NCI-H1417 (cell line): Measurements from ENCODE around the gene VPS4B.
A peak's percentile ranks its signal among the peaks of the same experiment; 100 is the strongest.
"Not testable (repeated sequence)": the region's sequence is repeated elsewhere in the genome, so short reads cannot be mapped to it uniquely, and the experiment has no call there.

ENCODE experiments used
- DNase-seq, 3 experiments: peaks; one replicate each; lab custom pipeline; 2025; lab: John Stamatoyannopoulos, UW

Gene VPS4B

GRCh38 chr18:63367053-63367953 is 55.0 kb downstream of the VPS4B start, which contains the start of gene KDSR:
Gene KDSR (minus strand): TSS chr18:63367206. CDS start chr18:63367118, 88 bp downstream.
- DNase-seq: peak; percentile 97 to 100 (median 100)

DNA sequence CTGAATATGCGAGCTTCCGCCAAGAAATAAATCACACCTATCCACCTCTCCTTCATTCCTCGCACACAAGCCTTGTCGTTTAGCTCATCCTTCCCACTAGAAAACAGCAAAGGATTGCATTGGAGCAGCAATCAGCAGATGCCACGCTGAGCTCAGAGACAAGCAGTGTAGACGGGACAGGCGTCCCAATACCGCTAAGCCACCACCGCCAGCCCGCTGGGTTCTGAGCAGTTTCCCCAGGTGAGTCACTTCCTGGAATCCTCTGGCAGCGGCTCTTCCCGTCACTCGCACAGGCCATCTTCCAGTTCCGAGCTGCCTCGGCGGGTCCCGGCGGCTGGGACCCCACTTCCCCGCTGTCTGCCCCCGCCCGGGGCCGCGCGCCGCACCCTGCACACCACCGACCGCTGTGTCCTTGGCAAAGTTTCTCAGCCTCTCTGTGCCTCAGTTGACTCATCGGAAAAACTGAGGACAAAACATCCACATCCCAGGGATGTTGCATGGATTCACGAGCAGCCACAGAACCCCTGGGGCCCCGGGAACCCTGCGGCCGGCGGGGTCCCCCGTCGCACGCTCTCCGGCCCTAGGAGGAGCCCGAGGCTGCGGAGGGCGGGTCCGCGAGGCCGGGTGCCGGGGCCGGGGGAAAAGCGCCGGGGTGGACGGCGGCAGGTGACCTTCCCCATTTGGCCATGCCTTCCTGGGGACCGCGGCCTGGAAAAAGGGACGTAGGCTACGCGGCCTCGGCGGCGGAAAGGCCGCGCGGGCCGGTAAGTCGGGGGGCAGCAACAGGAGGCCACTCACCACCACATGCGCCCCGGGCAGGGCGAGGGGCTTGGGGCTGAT is 55.8 kb downstream of the VPS4B start:
- peak; percentile 2 to 78 (median 76) for DNase-seq

DNA sequence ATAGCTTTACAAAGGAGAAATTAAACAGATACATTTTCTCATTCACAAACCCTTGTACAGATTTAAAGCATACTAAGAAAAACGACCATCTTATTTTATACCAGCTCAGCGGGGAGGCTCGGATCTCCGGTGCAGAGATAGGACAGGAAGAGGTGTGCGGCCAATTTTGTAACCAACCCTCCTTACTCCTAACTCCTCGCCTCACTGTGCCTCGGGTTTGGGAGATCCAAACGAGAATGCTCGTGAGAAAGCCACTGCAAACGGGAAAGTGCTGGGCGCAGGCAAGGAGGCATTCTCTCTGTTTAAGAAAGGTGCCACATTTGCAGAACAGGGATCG is 56.4 kb downstream of the VPS4B start:
- DNase-seq: no peak

- no peak for DNase-seq
These were observed 58.3 kb downstream of the VPS4B start for GRCh38 chr18:63363951-63364350.

- DNase-seq: not testable (repeated sequence)
These were observed 58.9 kb downstream of the VPS4B start for GRCh38 chr18:63363420-63363819.

GRCh38 chr18:63356272-63356896 is 65.9 kb downstream of the VPS4B start:
- no peak for DNase-seq

GRCh38 chr18:63350230-63350629 is 72.0 kb downstream of the VPS4B start:
- DNase-seq: no peak

- no peak for DNase-seq
These were observed 73.7 kb downstream of the VPS4B start for GRCh38 chr18:63348508-63349136.

GRCh38 chr18:63346480-63347183 is 75.6 kb downstream of the VPS4B start:
- no peak for DNase-seq

- no peak for DNase-seq
These were observed 76.2 kb downstream of the VPS4B start for GRCh38 chr18:63346031-63346430.

DNA sequence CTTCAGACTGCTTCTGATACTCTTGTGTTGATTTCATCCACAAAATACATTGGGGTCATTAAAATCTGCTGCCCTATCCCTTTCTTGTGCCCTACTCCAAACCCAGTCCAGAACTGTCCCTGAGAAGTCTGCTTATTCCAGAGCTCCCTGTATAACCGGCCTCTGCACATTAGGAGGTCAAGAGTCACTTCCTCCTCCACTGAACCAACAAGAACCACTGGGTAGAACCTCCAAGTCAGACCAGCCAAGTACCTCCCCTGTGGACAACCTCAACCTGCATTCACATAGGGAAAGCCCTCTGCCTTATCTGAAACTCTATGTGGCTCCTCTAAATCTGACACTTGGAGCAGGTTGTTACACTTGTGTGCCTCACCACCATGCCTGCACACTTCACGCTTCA is 77.4 kb downstream of the VPS4B start:
- no peak for DNase-seq

- DNase-seq: no peak
These were observed 78.0 kb downstream of the VPS4B start for GRCh38 chr18:63344263-63344662.

- no peak for DNase-seq
These were observed 80.1 kb downstream of the VPS4B start for GRCh38 chr18:63342206-63342605.

GRCh38 chr18:63339920-63340484 is 82.3 kb downstream of the VPS4B start:
- DNase-seq: peak; percentile 12 to 70 (median 43)
